Body of pancreas (tissue), 4 donors: ENCODE measurements around the gene PCDHGA5.

Experiments used
- CTCF ChIP-seq, 7 experiments: fragments of 450-650 bp in 4 of 7; fragments of 200-600 bp in 3 of 7; sonication (generic) in 3 of 7; IDR thresholded peaks; one replicate each; pipeline ENCODE4 v1.5.1; 2016 to 2019; ENCODE audit warnings: antibody characterized with exemption in 7 of 7
- POLR2A ChIP-seq, 3 donors: fragments of 450-650 bp; IDR thresholded peaks; one replicate each; pipeline ENCODE4 v1.6.1; 2016; ENCODE audit warnings: antibody characterized with exemption in 3 of 3, mild to moderate bottlenecking in 2 of 3

GRCh38 chr5:141319202-141319601 is 44.8 kb upstream of the PCDHGA5 start:
- TF ChIP-seq POLR2A (IDR thresholded peaks at IDR 0.05) (no peak), CTCF (IDR thresholded peaks at IDR 0.05) (no peak)
